Measurements from ENCODE around the gene S1PR4. TPM values are rescaled to one million over a fixed set of nuclear protein-coding genes. Genes with fewer than 3 reads are reported as not detected.

Gene S1PR4
- total and polyA plus RNA-seq, 2 of the 13 experiments (the other 11 are each of a cell fraction or from before 2014, with no cell fraction given) = 0.07 to 0.09 TPM

DNA sequence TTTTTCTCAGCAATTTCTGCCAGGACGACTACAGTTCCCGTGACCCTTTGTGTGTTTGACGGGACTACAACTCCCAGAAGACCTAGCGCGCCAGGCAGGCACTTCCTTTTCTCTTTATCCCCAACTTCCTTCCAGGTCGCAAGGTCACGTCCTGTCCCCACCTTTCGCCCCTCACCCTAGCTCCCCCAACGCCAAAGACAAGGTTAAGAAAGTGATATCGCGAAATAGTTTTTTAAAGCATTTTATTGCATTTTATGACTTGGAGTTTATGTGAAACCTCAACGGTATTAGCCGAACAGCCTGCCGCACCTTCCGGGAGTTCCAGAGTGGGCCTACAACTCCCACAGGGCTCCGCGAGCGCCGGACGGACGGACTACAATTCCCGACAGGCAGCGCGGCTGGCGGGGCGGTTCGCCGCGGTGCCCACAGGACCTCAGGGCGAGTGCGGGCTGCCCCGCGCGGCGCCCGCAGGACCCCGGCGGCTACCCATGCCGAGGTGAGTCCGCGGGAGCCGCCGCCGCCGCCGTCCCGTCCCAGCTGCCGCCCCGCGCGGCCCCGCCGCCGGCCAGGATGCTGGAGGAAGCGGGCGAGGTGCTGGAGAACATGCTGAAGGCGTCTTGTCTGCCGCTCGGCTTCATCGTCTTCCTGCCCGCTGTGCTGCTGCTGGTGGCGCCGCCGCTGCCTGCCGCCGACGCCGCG, 7.0 kb downstream of the S1PR4 start, which contains the start of gene NCLN (continued):
- TF ChIP-seq PAXIP1 (CRISPR knock-in tag; conservative IDR thresholded peaks at IDR 0.05) (0 out of 2 replicates have a peak, but pooled peaks have one; percentile 8), NBN (conservative IDR thresholded peaks at IDR 0.05) (no peak), RNF2 (conservative IDR thresholded peaks at IDR 0.05; ENCODE audit: low read depth) (peak; percentile 82), BCLAF1 (IDR thresholded peaks at IDR 0.05) (no peak), ZFP41 (CRISPR knock-in tag; IDR thresholded peaks at IDR 0.05; ENCODE audit: borderline replicate concordance) (no peak), ZFX (CRISPR knock-in tag; IDR thresholded peaks at IDR 0.05; ENCODE audit: low read depth) (peak; percentile 59; the same call in 1 of the 2 replicates), ZNF891 (CRISPR knock-in tag; IDR thresholded peaks at IDR 0.05) (no peak), SUZ12 (IDR thresholded peaks at IDR 0.05; ENCODE audit: low read depth, low read length) (peak; percentile 78), BATF2 (CRISPR knock-in tag; IDR thresholded peaks at IDR 0.05) (no peak), ZNF782 (CRISPR knock-in tag; IDR thresholded peaks at IDR 0.05; ENCODE audit: borderline replicate concordance) (0 out of 2 replicates have a peak, but pooled peaks have one; percentile 61), ZNF713 (CRISPR knock-in tag; IDR thresholded peaks at IDR 0.05) (no peak), GLI4 (CRISPR knock-in tag; IDR thresholded peaks at IDR 0.05; ENCODE audit: borderline replicate concordance) (no peak), ARNT2 (CRISPR knock-in tag; IDR thresholded peaks at IDR 0.05; ENCODE audit: low read depth) (no peak; the same call in 1 of the 2 replicates), RERE (CRISPR knock-in tag; IDR thresholded peaks at IDR 0.05; ENCODE audit: low read depth) (no peak), PAF1 (CRISPR knock-in tag; IDR thresholded peaks at IDR 0.05) (no peak), ZNF441 (CRISPR knock-in tag; IDR thresholded peaks at IDR 0.05; ENCODE audit: borderline replicate concordance) (no peak), AGO1 (IDR thresholded peaks at IDR 0.05; ENCODE audit: low read depth, low read length, poor library complexity, severe bottlenecking) (no peak)

All from HepG2 (cell line).